SH-SY5Y (cell line): ENCODE data around the gene EDC3.

Source experiments
- GATA2 ChIP-seq: IDR thresholded peaks from 2 replicates; pipeline ENCODE4 v1.6.1; 2011; ENCODE audit warnings: mild to moderate bottlenecking, low read depth, low read length
- GATA3 ChIP-seq: IDR thresholded peaks from 2 replicates; pipeline ENCODE4 v1.6.1; 2011; ENCODE audit warnings: low read depth, mild to moderate bottlenecking, low read length, moderate library complexity

- no peak for TF ChIP-seq GATA2
- TF ChIP-seq GATA3: no peak
Observed at GRCh38 chr15:74611341-74611740, 84.5 kb downstream of the EDC3 start.
